ENCODE results near the gene SNRK.

Gene SNRK

DNA sequence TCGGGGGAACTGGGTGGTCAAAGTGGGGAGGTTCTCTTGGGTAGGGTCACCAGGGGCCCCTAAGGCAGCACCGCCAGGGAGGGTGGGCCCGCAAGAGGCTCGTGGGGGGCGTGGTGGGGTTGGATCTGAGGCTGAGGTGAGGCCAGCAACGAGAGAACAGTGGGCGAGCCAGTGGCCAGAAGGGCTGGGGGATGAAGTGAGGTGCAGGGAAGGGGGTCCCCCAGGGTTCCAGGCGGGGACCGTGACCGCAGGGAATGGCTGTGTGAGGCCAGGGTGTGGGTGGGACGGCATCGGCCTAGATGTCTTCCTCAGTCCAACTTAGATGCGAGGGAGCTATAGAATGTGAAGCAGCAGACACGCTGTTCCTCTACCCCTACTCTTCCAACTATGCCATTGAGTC lies 78.2 kb downstream of the SNRK start:
- H3K4me3 ChIP-seq (ENCODE audit: control insufficient read depth, low read depth, low read length), result no peak overlapping the region
- TF ChIP-seq, protein P1, sequence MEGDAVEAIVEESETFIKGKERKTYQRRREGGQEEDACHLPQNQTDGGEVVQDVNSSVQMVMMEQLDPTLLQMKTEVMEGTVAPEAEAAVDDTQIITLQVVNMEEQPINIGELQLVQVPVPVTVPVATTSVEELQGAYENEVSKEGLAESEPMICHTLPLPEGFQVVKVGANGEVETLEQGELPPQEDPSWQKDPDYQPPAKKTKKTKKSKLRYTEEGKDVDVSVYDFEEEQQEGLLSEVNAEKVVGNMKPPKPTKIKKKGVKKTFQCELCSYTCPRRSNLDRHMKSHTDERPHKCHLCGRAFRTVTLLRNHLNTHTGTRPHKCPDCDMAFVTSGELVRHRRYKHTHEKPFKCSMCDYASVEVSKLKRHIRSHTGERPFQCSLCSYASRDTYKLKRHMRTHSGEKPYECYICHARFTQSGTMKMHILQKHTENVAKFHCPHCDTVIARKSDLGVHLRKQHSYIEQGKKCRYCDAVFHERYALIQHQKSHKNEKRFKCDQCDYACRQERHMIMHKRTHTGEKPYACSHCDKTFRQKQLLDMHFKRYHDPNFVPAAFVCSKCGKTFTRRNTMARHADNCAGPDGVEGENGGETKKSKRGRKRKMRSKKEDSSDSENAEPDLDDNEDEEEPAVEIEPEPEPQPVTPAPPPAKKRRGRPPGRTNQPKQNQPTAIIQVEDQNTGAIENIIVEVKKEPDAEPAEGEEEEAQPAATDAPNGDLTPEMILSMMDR (conservative IDR thresholded peaks at IDR 0.05; ENCODE audit: control insufficient read depth, insufficient read depth, low read depth, low read length), result no peak
- no peak for DNase-seq (ENCODE audit: low read depth)

DNA sequence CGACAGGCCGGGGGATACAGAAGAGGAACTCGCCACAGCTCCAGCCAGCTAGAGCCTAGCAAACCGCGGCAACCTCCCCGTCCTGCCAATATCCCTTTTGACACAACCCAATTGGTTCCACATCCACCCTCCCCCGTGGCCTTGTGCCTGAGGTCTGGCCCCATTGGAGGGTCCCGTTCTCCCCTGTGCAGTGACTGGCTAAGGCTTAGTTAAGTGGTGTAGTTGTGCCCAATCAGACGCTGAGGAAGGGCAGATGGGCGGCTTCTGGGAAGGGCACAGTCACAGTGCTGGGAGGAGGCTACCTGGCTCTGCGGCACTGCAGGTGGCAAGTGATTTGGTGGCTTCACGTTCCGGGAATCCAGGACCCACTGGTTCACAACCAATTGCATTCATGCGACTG lies 78.6 kb downstream of the SNRK start:
- TF ChIP-seq, protein P1 (conservative IDR thresholded peaks at IDR 0.05; ENCODE audit: control insufficient read depth, insufficient read depth, low read depth, low read length), result no peak
- no peak overlapping the region for H3K4me3 ChIP-seq (ENCODE audit: control insufficient read depth, low read depth, low read length)
- DNase-seq (ENCODE audit: low read depth), result no peak

DNA sequence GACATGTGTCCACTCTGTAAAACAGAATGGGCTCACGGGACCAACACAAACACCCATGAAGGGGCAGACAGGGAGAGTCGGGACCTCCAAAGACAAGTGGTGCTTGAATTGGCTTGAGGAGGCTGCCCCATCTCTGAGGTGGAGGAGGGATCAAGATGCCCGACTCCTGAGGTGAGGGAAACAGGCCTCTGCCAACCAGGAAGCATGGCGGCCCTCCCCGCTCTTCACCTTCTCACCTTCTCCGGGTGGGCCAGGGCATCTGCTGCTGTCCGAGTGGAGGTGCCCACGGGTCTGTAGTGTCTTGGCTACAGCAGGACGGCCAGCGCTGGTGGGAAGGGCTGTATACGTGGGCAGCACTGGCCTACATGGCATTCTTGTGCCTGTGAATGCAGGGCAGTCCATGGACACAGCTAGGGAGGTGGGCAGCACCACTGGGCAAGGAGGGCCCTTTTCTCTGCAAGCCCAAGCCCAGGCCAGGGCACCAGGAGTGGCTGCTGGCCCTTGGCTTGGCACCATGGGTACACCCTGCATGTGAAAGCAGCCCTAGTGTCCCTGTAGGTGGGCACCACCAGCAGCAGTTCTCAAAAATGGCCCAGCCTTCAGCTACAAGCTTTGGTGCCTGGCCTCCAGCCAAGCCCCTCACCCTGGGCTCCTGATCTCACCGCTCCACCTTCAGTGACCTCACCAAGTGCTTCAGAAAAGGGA lies 79.4 kb downstream of the SNRK start:
- TF ChIP-seq, protein P1 (conservative IDR thresholded peaks at IDR 0.05; ENCODE audit: control insufficient read depth, insufficient read depth, low read depth, low read length), result no peak
- no peak for DNase-seq (ENCODE audit: low read depth)
- H3K4me3 ChIP-seq (ENCODE audit: control insufficient read depth, low read depth, low read length), result no peak overlapping the region

DNA sequence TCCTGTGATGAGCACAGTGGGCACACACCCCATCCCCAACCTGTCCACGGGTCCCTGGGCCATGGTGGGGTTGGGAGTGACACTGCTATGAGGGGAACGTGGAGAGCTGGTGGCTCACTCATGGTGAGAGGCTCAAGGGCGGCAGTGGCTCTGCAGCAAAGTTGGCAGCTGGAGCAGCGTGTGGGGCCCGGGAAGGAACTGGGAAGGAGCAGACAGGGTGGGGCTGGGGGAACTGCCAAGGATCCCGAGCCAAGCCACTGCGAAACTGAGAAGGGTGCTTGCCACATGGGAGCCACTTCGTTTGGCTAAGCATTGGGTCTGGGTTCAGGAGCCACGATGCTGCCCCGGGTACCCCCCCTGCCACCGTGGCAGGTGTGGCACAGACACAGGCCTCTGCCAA lies 80.1 kb downstream of the SNRK start:
- no peak overlapping the region for H3K4me3 ChIP-seq (ENCODE audit: control insufficient read depth, low read depth, low read length)
- TF ChIP-seq, protein P1 (conservative IDR thresholded peaks at IDR 0.05; ENCODE audit: control insufficient read depth, insufficient read depth, low read depth, low read length), result no peak
- DNase-seq (ENCODE audit: low read depth), result no peak

DNA sequence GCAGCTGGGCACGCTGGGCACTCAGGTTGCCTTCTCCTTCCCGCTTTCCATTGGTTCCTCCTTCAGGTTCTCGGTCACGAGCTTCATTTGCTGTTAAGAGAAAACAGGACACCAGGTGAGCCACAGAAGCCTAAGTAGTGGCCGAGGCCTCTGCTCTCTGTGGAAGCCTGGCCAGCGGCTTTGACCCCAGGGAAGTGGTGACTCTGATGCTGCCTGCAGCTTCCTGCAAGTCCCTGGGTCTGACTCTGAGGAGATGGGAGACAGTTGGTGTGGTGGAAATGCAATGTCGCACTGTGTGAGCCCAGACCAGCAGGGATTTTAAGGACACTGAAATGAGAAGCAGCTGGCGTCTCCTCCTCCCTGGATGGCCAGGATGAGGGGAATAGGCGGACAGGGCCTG lies 80.5 kb downstream of the SNRK start:
- TF ChIP-seq, protein P1 (conservative IDR thresholded peaks at IDR 0.05; ENCODE audit: control insufficient read depth, insufficient read depth, low read depth, low read length), result no peak
- no peak overlapping the region for H3K4me3 ChIP-seq (ENCODE audit: control insufficient read depth, low read depth, low read length)
- DNase-seq (ENCODE audit: low read depth), result no peak

DNA sequence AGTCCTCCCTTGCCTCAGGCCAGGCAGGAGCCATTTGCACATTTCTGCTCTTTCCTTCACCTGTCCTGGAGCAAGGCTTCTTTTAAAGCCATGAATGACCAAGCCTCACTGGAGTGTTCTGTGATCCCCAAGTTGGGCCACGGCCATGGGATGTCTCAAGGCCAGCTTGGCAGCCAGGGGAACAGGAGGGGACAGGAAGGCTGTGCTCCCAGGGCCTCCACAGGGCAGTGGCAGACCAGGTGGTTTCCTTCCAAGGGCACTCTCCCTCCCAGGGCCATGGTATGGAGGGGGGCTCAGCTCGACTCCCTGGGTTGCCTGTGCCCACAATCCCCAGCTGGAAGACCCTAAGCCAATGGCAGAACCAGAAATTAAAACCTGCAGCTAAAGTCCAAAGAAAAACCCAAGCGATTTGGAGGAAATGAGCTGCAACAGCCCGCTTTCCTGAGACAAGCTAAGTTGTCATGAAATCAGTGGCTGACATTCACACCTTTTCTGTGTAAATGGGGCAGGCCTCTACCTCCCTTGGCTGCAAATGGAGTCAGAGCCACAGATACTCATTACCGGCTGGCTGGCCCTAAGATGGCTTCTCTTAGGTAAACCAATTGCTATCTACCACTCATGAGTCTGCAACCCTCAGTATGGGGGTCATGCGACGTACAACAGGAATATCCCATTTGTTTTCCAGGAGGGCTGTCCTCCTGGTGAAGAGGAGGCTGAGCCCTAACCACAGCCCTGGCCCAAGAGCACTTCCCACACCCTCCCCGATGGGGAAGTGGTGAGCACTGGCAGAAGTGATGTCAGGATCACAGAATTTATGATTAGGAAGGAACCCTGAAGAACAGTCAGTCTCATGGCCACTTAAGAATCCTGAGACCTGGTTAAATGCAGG lies 83.3 kb downstream of the SNRK start:
- DNase-seq (ENCODE audit: low read depth), result no peak
- no peak overlapping the region for H3K4me3 ChIP-seq (ENCODE audit: control insufficient read depth, low read depth, low read length)
- TF ChIP-seq, protein P1 (conservative IDR thresholded peaks at IDR 0.05; ENCODE audit: control insufficient read depth, insufficient read depth, low read depth, low read length), result no peak

Measured in fibroblast of mammary gland (primary cell).